Calu3 (cell line): ENCODE data around the gene SLC38A6. TPM values are rescaled to one million over a fixed set of nuclear protein-coding genes. Genes with fewer than 3 reads are reported as not detected.

Experiments
- BruUV-seq: library from RNA; stranded (reverse); fragments of 400-500 nt; replicated peaks from 2 replicates; lab custom pipeline; 2021; lab: Mats Ljungman, UMichigan
- CTCF ChIA-PET: fragments of 300-600 bp; sonication (Branson Sonifier 250); formaldehyde crosslinking; loops from one replicate; lab custom pipeline; 2022; ENCODE audit warnings: antibody characterized with exemption; lab: Charles Lee
- DNase-seq: peaks from one replicate; pipeline ENCODE4 v3.0.0; 2022
- H3K27ac Mint-ChIP-seq: one replicate; pipeline ENCODE4 v1.8.0; 2022; ENCODE audit warnings: mixed read lengths; ENCODE audit not compliant: unreplicated experiment
- H3K27me3 Mint-ChIP-seq: one replicate; pipeline ENCODE4 v1.8.0; 2022; ENCODE audit warnings: mixed read lengths; ENCODE audit not compliant: unreplicated experiment
- H3K36me3 Mint-ChIP-seq: one replicate; pipeline ENCODE4 v1.8.0; 2022; ENCODE audit warnings: mild to moderate bottlenecking, moderate library complexity, mixed read lengths; ENCODE audit not compliant: insufficient read depth, unreplicated experiment
- H3K4me1 Mint-ChIP-seq: one replicate; pipeline ENCODE4 v1.8.0; 2022; ENCODE audit warnings: mild to moderate bottlenecking, low read depth, mixed read lengths; ENCODE audit not compliant: unreplicated experiment
- H3K4me3 Mint-ChIP-seq: one replicate; pipeline ENCODE4 v1.8.0; 2022; ENCODE audit warnings: mild to moderate bottlenecking, low read depth, moderate library complexity, mixed read lengths; ENCODE audit not compliant: unreplicated experiment
- H3K9me3 Mint-ChIP-seq: one replicate; pipeline ENCODE4 v1.8.0; 2022; ENCODE audit warnings: low read depth, mixed read lengths; ENCODE audit not compliant: unreplicated experiment
- intact Hi-C: fragments of 100-400 bp; cut with micrococcal nuclease; formaldehyde crosslinking; loops from one replicate; pipeline ENCODE4 v1.10.0; 2022; ENCODE audit not compliant: unreplicated experiment
- total RNA-seq: library from RNA; stranded (reverse); gene quantifications from 2 replicates; pipeline ENCODE4 v1.2.3, GENCODE V29; 2022
- TF ChIP-seq, protein P1 (sequence below): fragments of 200-600 bp; IDR thresholded peaks from one replicate; pipeline ENCODE4 v1.8.0; 2022; ENCODE audit warnings: antibody characterized with exemption; ENCODE audit not compliant: unreplicated experiment

The SLC38A6 gene
- total RNA-seq, 1 experiment from 2014 or later = 9.9 TPM

DNA sequence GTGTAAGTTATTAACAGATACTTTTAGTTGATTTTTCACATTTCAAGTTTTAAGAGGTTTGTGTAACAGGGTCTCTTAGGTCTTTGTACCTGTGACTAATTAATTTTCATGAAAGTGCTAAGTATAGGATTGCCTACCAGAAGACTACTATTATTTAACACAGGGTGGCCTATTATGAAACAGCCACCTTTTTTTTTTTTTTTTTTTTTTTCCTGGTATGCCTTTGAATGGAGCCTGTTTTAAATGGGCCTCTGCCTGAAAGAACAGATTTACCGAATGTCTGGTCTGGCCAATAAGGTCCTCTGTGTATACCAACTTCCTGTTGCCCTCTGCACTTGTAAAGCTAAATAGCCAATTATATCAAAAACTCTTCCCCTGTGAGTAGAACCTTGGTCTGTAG, 62.5 kb downstream of the SLC38A6 start:
- CTCF ChIA-PET = interaction anchor here (0.7 kb wide), 1 partner anchor 13 kb away, joined by 8 read pairs; no protein-coding TSS in a partner anchor
- intact Hi-C loops = no loop called here
- H3K36me3 Mint-ChIP-seq = no peaks in the 10 kb centered on the region
- H3K4me3 Mint-ChIP-seq = no peak overlapping the region
- no TSS peak for BruUV-seq
- H3K27me3 Mint-ChIP-seq = no peaks in the 10 kb centered on the region
- no peaks in the 10 kb centered on the region for H3K4me1 Mint-ChIP-seq
- H3K9me3 Mint-ChIP-seq = no peaks in the 10 kb centered on the region
- no peak overlapping the region for H3K27ac Mint-ChIP-seq
- TF ChIP-seq, protein P1, sequence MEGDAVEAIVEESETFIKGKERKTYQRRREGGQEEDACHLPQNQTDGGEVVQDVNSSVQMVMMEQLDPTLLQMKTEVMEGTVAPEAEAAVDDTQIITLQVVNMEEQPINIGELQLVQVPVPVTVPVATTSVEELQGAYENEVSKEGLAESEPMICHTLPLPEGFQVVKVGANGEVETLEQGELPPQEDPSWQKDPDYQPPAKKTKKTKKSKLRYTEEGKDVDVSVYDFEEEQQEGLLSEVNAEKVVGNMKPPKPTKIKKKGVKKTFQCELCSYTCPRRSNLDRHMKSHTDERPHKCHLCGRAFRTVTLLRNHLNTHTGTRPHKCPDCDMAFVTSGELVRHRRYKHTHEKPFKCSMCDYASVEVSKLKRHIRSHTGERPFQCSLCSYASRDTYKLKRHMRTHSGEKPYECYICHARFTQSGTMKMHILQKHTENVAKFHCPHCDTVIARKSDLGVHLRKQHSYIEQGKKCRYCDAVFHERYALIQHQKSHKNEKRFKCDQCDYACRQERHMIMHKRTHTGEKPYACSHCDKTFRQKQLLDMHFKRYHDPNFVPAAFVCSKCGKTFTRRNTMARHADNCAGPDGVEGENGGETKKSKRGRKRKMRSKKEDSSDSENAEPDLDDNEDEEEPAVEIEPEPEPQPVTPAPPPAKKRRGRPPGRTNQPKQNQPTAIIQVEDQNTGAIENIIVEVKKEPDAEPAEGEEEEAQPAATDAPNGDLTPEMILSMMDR = no peak
- DNase-seq = no peak

DNA sequence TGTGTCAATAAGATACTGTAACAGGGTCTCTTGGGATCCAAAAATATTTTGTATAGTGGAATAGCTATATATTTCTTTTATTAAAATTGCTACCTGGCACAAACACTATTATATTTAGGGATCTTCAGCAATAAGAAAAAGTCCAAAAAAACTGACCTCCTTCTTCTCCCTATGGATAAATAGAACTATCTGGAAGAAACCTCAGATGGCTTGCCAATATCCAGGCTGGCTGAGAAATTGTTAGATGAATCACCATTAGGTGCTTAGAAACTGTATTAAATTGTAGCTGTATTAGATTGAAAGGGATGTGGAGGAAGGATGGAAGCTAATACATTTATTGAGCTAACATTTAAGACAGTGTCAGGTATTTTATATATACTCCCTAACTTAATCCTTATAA, 66.0 kb downstream of the SLC38A6 start:
- no peak overlapping the region for H3K27ac Mint-ChIP-seq
- H3K27me3 Mint-ChIP-seq = no peaks in the 10 kb centered on the region
- no peaks in the 10 kb centered on the region for H3K36me3 Mint-ChIP-seq
- no peak overlapping the region for H3K4me3 Mint-ChIP-seq
- intact Hi-C loops = no loop called here
- DNase-seq = no peak
- H3K4me1 Mint-ChIP-seq = no peaks in the 10 kb centered on the region
- TF ChIP-seq, protein P1 = no peak
- no TSS peak for BruUV-seq
- H3K9me3 Mint-ChIP-seq = no peaks in the 10 kb centered on the region
- CTCF ChIA-PET = no interaction called here

DNA sequence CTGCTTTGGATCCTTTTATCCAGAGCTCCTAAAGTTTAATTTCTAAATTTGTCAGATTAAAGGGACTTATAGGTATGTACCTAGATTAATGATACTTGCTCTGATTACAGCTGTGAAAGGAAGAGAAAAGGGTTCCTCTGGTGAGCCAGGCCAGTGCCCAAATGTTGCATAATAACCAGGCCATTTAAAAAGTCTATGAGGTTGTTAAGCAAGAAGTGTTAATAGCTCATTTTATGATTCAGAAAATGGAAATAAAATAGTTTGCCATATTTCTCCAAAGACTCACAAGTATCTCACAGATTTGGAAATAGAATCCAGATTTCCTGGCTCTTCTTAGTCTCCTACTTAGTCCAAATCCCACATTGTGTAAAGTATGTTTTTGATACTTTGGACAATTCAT, 67.6 kb downstream of the SLC38A6 start:
- H3K36me3 Mint-ChIP-seq = no peaks in the 10 kb centered on the region
- DNase-seq = no peak
- no peaks in the 10 kb centered on the region for H3K27me3 Mint-ChIP-seq
- no peak overlapping the region for H3K27ac Mint-ChIP-seq
- no peaks in the 10 kb centered on the region for H3K9me3 Mint-ChIP-seq
- CTCF ChIA-PET = no interaction called here
- H3K4me1 Mint-ChIP-seq = no peaks in the 10 kb centered on the region
- TF ChIP-seq, protein P1 = no peak
- H3K4me3 Mint-ChIP-seq = no peak overlapping the region
- no TSS peak for BruUV-seq
- intact Hi-C loops = no loop called here

- TF ChIP-seq, protein P1 = no peak
- H3K27ac Mint-ChIP-seq = no peak overlapping the region
- H3K36me3 Mint-ChIP-seq = no peaks in the 10 kb centered on the region
- no peaks in the 10 kb centered on the region for H3K27me3 Mint-ChIP-seq
- no peaks in the 10 kb centered on the region for H3K4me1 Mint-ChIP-seq
- no peak overlapping the region for H3K4me3 Mint-ChIP-seq
- CTCF ChIA-PET = no interaction called here
- intact Hi-C loops = no loop called here
- no peak for DNase-seq
- BruUV-seq = no TSS peak
- peaks cover 3% of the 10 kb centered on the region for H3K9me3 Mint-ChIP-seq
Observed at GRCh38 chr14:61050417-61050816, 69.4 kb downstream of the SLC38A6 start.
